Colonic mucosa (tissue), 4 donors: Measurements from ENCODE around the gene IZUMO4. TPM values are rescaled to one million over a fixed set of nuclear protein-coding genes. Genes with fewer than 3 reads are reported as not detected.

Experiments used
- DNase-seq: peaks from one replicate; pipeline ENCODE4 v3.0.0-alpha.2; 2020
- H3K27ac ChIP-seq: fragments of 200-600 bp; one replicate; pipeline ENCODE4 v1.8.0; 2021
- H3K27me3 ChIP-seq: fragments of 200-600 bp; one replicate; pipeline ENCODE4 v1.8.0; 2021
- H3K36me3 ChIP-seq: fragments of 200-600 bp; one replicate; pipeline ENCODE4 v1.8.0; 2021
- H3K4me1 ChIP-seq: fragments of 200-600 bp; one replicate; pipeline ENCODE4 v1.8.0; 2021; ENCODE audit warnings: mild to moderate bottlenecking
- H3K4me3 ChIP-seq: fragments of 200-600 bp; one replicate; pipeline ENCODE4 v1.8.0; 2021
- H3K9ac ChIP-seq, 2 donors: one replicate each; pipeline ENCODE4 v1.7.0; 2013; ENCODE audit warnings: control low read depth in 2 of 2, low read depth in 2 of 2, low read length in 2 of 2
- H3K9me3 ChIP-seq: fragments of 200-600 bp; one replicate; pipeline ENCODE4 v1.8.0; 2021
- intact Hi-C: fragments of 100-400 bp; cut with DNase I; formaldehyde crosslinking; loops from one replicate; pipeline ENCODE4 v1.14.1; 2022
- total RNA-seq, 2 donors: library from RNA; stranded (reverse); fragmentation: NEBNext Ultra II Directional in 1 of 2; extraction: Animal tissue kit (Norgen Biotek cat#: 25700) in 1 of 2; gene quantifications; one replicate each; pipeline ENCODE4 v1.2.1, GENCODE V29; 2021
- TF ChIP-seq, protein P1 (sequence below): fragments of 200-600 bp; IDR thresholded peaks from one replicate; pipeline ENCODE4 v1.8.0; 2022; ENCODE audit warnings: antibody characterized with exemption, mild to moderate bottlenecking
- donor health status: healthy.
- donor health status: DM: no; HTN: no; CAD: no.
- donor health status: DM: no; HTN: no; CAD: no.

IZUMO4 gene
- total RNA-seq, 2 donors from 2014 or later = 2.1 to 4.5 TPM

DNA sequence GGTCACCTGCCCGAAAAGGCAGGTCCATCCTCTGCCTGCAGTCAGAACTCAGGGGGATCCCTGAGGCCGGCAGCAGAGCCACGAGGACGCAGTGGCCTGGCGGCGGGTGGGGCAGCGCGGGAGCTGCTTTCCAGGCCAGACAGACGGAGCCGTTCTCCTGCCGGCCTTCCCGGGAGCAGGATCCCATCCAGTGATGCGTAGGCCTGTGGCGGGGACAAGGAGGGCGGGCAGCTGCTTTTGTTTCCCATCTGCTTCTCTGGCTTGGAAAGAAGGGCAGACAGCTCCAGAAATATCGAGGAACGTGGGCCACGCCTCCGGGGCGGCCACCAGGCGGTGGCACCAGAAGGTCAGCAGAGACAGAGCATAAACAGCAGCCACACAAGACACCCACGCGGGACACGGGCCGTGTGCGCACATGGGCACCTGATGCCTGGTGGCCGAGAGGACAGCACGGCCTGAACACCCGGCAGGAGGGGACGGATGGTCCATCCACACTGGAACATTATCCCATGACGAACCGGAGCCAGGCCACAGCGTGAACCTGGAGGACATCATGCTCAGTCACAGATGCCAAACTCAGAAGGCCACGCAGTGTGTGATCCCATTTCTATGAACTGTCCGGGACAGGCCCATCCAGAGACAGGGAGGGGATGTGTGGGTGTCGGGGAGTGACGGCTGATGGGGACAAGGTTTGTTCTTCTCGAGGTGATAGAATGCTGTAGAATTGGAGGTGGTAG, 31.8 kb upstream of the IZUMO4 start:
- no peaks in the 10 kb centered on the region for H3K27me3 ChIP-seq
- intact Hi-C loops = no loop called here
- no peaks in the 10 kb centered on the region for H3K36me3 ChIP-seq
- peak overlapping the region; percentile 67 for H3K27ac ChIP-seq
- H3K4me3 ChIP-seq = no peak overlapping the region
- peak; percentile 47 for DNase-seq
- peaks cover 19% of the 10 kb centered on the region for H3K4me1 ChIP-seq
- no peaks in the 10 kb centered on the region for H3K9me3 ChIP-seq
- TF ChIP-seq, protein P1, sequence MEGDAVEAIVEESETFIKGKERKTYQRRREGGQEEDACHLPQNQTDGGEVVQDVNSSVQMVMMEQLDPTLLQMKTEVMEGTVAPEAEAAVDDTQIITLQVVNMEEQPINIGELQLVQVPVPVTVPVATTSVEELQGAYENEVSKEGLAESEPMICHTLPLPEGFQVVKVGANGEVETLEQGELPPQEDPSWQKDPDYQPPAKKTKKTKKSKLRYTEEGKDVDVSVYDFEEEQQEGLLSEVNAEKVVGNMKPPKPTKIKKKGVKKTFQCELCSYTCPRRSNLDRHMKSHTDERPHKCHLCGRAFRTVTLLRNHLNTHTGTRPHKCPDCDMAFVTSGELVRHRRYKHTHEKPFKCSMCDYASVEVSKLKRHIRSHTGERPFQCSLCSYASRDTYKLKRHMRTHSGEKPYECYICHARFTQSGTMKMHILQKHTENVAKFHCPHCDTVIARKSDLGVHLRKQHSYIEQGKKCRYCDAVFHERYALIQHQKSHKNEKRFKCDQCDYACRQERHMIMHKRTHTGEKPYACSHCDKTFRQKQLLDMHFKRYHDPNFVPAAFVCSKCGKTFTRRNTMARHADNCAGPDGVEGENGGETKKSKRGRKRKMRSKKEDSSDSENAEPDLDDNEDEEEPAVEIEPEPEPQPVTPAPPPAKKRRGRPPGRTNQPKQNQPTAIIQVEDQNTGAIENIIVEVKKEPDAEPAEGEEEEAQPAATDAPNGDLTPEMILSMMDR = no peak
- peak overlapping the region; percentile 7 to 56 for H3K9ac ChIP-seq

DNA sequence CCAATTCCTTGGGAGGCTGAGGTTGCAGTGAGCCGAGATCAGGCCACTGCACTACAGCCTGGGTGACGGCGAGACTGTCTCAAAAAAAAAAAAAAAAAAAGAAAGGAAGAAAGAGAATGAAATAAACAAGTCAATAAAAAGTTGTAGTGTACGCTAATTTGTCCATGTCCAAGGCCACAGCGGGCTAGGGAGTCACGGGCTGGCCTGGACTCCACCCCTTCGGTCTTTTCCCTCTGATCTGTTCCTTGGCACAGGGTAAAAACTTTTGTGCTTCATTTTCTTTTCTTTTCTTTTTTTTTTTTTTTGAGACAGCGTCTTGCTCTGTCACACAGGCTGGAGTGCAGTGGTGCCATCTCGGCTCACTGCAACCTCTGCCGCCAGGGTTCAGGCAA, 26.3 kb upstream of the IZUMO4 start:
- peak; percentile 56 for DNase-seq
- Histone ChIP-seq H3K4me3 (no peak overlapping the region), H3K4me1 (peaks cover 8% of the 10 kb centered on the region), H3K36me3 (peaks cover 10% of the 10 kb centered on the region), H3K9me3 (no peaks in the 10 kb centered on the region), H3K27me3 (no peaks in the 10 kb centered on the region), H3K27ac (peak overlapping the region; percentile 60), H3K9ac (no peak overlapping the region)
- intact Hi-C loops = loop anchor here (10.0 kb wide), 1 partner anchor 136 kb away; no protein-coding TSS in a partner anchor
- TF ChIP-seq, protein P1 = no peak

DNA sequence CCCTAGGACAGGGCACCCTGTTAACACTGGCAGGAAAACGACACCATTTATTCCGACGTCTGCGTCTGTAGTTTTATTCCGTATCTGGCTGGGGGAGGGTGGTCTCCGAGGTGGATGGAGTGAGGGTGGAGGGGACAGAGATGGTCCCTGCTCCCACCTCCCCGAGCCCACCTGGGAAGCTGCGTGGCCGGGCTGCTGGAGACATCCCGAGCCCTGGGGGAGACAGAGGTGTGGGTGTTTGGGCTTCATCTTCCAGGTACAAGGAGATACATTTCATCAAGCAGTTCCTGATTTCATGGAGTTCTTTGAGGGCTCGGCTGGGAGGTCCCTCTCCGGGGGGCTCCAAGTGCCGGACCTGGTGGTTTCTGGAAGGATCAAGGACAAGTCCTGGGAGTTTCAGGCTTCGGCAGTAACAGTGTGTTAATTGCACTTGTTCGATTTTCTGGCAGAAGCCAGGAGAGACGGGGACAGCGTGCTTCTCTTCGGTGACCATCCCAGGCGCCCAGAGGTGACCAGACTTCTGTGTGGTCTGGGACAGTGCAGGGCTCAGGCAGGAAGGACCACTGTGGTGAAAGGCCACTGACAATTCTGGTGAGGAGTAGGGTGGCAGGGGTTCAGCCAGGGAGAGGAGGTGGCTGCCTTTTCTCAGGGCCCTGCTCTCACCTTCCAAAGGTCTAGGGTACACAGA, 25.6 kb upstream of the IZUMO4 start:
- Histone ChIP-seq H3K36me3 (peaks cover 12% of the 10 kb centered on the region), H3K27me3 (no peaks in the 10 kb centered on the region), H3K4me1 (peaks cover 8% of the 10 kb centered on the region), H3K9ac (peak overlapping the region in 1 of 2 donors; percentile 32), H3K4me3 (no peak overlapping the region), H3K27ac (peak overlapping the region; percentile 60), H3K9me3 (no peaks in the 10 kb centered on the region)
- intact Hi-C loops = loop anchor here (10.0 kb wide), 1 partner anchor 136 kb away; no protein-coding TSS in a partner anchor
- no peak for DNase-seq
- TF ChIP-seq, protein P1 = no peak

DNA sequence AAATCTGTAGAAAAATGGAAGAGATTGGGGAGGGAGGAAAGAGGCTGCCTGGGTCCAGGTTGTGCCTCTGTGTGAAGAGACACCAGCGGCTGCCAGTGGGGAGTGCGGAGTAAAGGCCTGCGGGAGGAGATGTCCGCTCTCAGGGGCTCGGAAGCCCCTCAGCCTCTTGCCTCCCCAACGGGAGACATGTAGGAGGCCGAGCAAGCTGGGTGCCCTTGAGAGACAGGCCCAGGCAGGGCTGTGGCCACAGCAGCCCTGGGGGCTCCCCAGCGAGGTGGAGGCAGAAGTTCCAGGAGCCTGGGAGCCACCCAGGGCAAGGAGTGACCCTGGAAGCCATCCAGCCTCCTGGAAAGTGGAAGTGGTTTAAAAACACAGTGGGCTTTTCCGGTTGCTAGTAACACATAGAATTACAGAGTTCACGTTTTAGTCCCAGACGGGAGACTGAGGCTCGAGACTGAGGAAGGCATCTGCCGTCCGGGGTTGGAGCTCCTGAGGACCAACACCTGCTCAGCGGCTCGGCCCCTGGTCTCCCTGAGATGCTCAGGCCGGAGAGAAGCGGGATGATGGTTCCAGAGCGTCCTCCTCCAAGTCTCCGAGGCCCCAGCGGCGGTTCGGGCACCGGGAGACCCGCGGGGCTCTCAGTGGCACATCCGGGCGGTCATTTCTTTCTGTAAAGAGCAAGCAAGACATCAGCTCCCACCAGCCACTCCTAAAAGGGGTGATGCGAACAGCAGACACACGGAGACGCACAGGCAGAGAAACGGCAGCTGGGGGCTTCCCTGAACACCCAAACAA, 23.8 kb upstream of the IZUMO4 start:
- no peak overlapping the region for H3K27ac ChIP-seq
- no peak overlapping the region for H3K4me3 ChIP-seq
- peaks cover 8% of the 10 kb centered on the region for H3K4me1 ChIP-seq
- no peak overlapping the region for H3K9ac ChIP-seq
- no peaks in the 10 kb centered on the region for H3K27me3 ChIP-seq
- intact Hi-C loops = loop anchor here (10.0 kb wide), 1 partner anchor 138 kb away; no protein-coding TSS in a partner anchor
- no peak for DNase-seq
- no peaks in the 10 kb centered on the region for H3K9me3 ChIP-seq
- peaks cover 28% of the 10 kb centered on the region for H3K36me3 ChIP-seq
- TF ChIP-seq, protein P1 = no peak

DNA sequence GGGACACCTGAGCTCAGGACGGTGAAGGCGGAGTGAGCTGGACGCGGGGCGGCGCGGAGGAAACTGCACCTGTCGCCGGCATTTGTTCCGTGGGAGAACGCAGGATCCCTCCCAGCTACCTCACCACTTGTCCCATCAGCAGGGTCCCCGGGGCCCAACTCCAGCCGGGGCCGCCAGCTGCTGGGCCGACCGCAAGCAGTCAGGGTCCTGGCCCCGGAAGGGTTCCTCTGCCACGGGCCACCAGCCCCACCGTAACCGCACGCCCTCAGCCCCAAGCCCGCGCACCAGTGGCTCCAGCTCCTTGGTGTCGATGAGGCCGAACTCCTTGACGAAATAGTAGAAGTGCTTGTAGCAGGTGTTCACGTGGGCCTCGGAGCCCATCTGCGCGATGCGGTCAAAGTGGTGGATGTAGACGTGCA, 20.2 kb upstream of the IZUMO4 start:
- Histone ChIP-seq H3K9ac (no peak overlapping the region), H3K4me3 (no peak overlapping the region), H3K4me1 (no peaks in the 10 kb centered on the region), H3K9me3 (no peaks in the 10 kb centered on the region), H3K27me3 (no peaks in the 10 kb centered on the region), H3K36me3 (peaks cover 45% of the 10 kb centered on the region), H3K27ac (no peak overlapping the region)
- TF ChIP-seq, protein P1 = no peak
- DNase-seq = no peak
- intact Hi-C loops = loop anchor here (10.0 kb wide), 1 partner anchor 142 kb away; no protein-coding TSS in a partner anchor
